Activated naive CD4-positive, alpha-beta T cell treated with anti-CD3 and anti-CD28 coated beads, Interleukin-2, amount 50 U/mL, for 72 hours (primary cell): ENCODE results near the gene SRGAP1. TPM values are rescaled to one million over a fixed set of nuclear protein-coding genes. Genes with fewer than 3 reads are reported as not detected.
A peak's percentile ranks its signal among the peaks of the same experiment; 100 is the strongest.
"Not testable (repeated sequence)": the region's sequence is repeated elsewhere in the genome, so short reads cannot be mapped to it uniquely, and the experiment has no call there.

Experiments used
- ATAC-seq, 2 donors: fragments of 150-1000 bp; cut with Tn5 transposase; 2 replicates each; pipeline ENCODE4 v1.10.0; 2021; ENCODE audit warnings: mild to moderate bottlenecking in 2 of 2, moderate library complexity in 2 of 2
- DNase-seq, 2 donors: peaks; one replicate each; pipeline ENCODE4 v3.0.0; 2021 to 2022; ENCODE audit warnings: low spot score in 2 of 2
- H3K27ac Mint-ChIP-seq, 2 donors: one replicate each; pipeline ENCODE4 v1.8.0; 2022; ENCODE audit warnings: mild to moderate bottlenecking in 2 of 2, mixed read lengths in 2 of 2
- H3K36me3 Mint-ChIP-seq, 2 donors: one replicate each; pipeline ENCODE4 v1.8.0; 2022; ENCODE audit warnings: mixed read lengths in 2 of 2
- H3K9me3 Mint-ChIP-seq, 2 donors: one replicate each; pipeline ENCODE4 v1.8.0; 2022; ENCODE audit warnings: mixed read lengths in 2 of 2
- total RNA-seq, 2 donors: library from RNA; stranded (reverse); gene quantifications; one replicate each; pipeline ENCODE4 v1.2.3, GENCODE V29; 2022

The SRGAP1 gene
- total RNA-seq, 2 donors from 2014 or later, result 0.25 TPM; not detected in 1

DNA sequence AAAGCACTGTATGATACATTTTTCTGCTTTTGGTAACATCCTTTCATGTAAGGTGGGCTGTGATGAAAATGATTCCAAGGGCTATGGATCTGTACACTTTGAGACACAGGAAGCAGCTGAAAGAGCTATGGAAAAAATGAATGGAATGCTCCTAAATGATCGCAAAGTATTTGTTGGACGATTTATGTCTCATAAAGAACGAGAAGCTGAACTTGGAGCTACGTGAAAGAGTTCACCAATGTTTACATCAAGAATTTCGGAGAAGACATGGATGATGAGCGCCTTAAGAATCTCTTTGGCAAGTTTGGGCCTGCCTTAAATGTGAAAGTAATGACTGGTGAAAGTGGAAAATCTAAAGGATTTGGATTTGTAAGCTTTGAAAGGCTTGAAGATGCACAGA lies 22.1 kb upstream of the SRGAP1 start:
- H3K9me3 Mint-ChIP-seq, result peaks cover 0 to 10% of the 10 kb centered on the region in 2 donors
- no peak overlapping the region for H3K27ac Mint-ChIP-seq
- DNase-seq (no peak), ATAC-seq (no peak)
- H3K36me3 Mint-ChIP-seq, result peaks cover 10 to 29% of the 10 kb centered on the region in 2 donors

- Mint-ChIP-seq H3K36me3 (peaks cover 10 to 26% of the 10 kb centered on the region in 2 donors), H3K27ac (no peak overlapping the region), H3K9me3 (peaks cover 0 to 10% of the 10 kb centered on the region in 2 donors)
- DNase-seq (no peak), ATAC-seq (no peak)
These were observed 21.5 kb upstream of the SRGAP1 start for GRCh38 chr12:63823040-63823439.

DNA sequence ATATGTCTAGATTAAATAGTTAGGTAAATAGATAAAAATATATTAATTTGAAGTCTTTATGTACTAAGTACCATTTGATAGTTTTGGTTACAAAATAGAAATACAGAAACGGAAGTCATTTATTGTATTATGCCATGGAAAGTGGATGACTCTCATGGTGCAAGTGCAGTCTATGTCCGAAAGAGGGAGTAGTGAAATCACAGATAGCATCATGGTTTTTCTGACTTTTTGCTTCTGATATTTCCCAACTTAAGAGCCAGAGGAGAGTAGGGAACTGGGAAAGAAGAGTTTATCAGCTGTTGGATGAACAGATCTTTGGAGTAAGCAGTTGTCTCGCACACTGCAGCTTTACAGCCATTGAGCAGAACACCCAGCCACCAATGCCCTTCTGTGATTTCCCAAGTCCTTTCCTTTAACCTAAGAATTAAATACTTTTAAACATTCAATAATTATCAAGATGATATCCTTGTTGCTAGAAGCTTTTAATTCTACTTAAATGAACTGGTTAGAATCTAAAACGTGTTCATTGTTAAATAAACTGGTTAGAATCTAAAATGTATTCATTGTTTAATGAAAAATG lies 18.4 kb upstream of the SRGAP1 start:
- H3K27ac Mint-ChIP-seq, result no peak overlapping the region
- peaks cover 0 to 5% of the 10 kb centered on the region in 2 donors for H3K9me3 Mint-ChIP-seq
- DNase-seq, result no peak
- no peak for ATAC-seq
- H3K36me3 Mint-ChIP-seq, result peaks cover 10 to 18% of the 10 kb centered on the region in 2 donors

DNA sequence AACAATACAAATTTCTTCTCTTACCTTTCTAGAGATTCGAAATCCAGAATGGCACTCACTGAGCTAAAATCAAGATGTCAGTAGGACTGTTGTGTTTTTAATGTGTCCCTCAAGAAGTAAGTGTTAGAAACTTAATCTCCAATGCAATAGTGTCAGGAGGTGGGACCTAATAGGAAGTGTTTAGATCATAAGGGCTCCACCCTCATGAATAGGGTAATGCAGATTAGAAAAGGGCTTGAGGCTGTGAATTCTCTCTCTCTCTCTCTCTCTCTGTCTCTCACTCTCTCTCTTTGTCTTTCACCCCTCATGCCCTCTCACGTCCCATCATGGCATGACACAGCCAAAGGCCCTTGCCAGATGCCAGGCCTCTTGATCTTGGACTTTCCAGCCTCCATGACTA lies 15.6 kb upstream of the SRGAP1 start:
- Mint-ChIP-seq H3K36me3 (peaks cover 0 to 9% of the 10 kb centered on the region in 2 donors), H3K9me3 (no peaks in the 10 kb centered on the region), H3K27ac (no peak overlapping the region)
- ATAC-seq, result no peak
- no peak for DNase-seq

- no peak for DNase-seq
- Mint-ChIP-seq H3K36me3 (no peaks in the 10 kb centered on the region), H3K9me3 (no peaks in the 10 kb centered on the region), H3K27ac (no peak overlapping the region)
- ATAC-seq, result no peak
These were observed 8.5 kb upstream of the SRGAP1 start for GRCh38 chr12:63836046-63836445.

GRCh38 chr12:63836936-63837335 lies 7.6 kb upstream of the SRGAP1 start:
- no peak overlapping the region for H3K27ac Mint-ChIP-seq

GRCh38 chr12:63838411-63838810 lies 6.1 kb upstream of the SRGAP1 start:
- Mint-ChIP-seq H3K27ac (no peak overlapping the region), H3K9me3 (no peaks in the 10 kb centered on the region), H3K36me3 (no peaks in the 10 kb centered on the region)
- ATAC-seq, result no peak
- no peak for DNase-seq

More at GRCh38 chr12:63836936-63837335, 7.6 kb upstream of the SRGAP1 start:
- no peaks in the 10 kb centered on the region for H3K36me3 Mint-ChIP-seq
- ATAC-seq (no peak), DNase-seq (no peak)
- H3K9me3 Mint-ChIP-seq, result no peaks in the 10 kb centered on the region

- Mint-ChIP-seq H3K9me3 (no peaks in the 10 kb centered on the region), H3K27ac (no peak overlapping the region), H3K36me3 (no peaks in the 10 kb centered on the region)
- ATAC-seq, result no peak
- no peak for DNase-seq
These were observed 3.5 kb upstream of the SRGAP1 start for GRCh38 chr12:63841011-63841410.

DNA sequence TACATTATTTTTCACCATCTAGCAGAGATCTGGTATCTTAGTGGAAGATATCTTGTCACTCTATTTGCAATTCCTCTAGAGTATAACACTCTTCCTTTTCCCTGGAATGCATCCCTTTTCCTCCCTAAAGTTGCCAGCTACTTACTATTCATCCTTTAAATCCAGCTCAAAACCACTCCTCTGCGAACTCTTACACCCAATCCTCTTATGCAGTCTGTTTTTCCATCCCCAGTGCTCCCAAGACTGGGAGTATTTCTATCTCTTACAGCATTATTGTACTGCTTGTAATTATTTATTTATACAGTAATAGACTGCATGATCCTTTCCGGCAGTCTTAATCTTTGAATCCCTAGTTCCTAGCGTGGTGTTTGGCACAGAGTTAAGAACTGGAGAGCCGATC lies 2.9 kb upstream of the SRGAP1 start:
- no peak for DNase-seq
- no peak for ATAC-seq
- H3K9me3 Mint-ChIP-seq, result no peaks in the 10 kb centered on the region
- no peak overlapping the region for H3K27ac Mint-ChIP-seq
- H3K36me3 Mint-ChIP-seq, result no peaks in the 10 kb centered on the region

DNA sequence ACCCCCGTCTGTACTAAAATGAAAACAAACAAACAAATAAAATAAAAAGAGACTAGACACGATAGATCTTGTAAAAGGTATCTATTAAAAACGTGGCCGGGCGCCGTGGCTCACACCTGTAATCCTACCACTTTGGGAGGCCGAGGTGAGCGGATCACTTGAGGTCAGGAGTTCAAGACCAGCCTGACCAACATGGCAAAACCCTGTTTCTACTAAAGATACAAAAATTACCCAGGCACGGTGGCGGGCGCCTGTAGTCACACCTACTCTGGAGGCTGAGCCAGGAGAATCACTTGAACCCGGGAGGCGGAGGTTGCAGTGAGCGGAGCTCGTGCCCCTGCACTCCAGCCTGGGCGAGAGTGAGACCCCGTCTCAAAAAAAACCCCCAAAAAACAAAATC lies 1.8 kb upstream of the SRGAP1 start:
- not testable (repeated sequence) for H3K27ac Mint-ChIP-seq, ATAC-seq, H3K9me3 Mint-ChIP-seq, H3K36me3 Mint-ChIP-seq, DNase-seq

GRCh38 chr12:63843254-63843720 lies 1.2 kb upstream of the SRGAP1 start:
- DNase-seq (no peak), ATAC-seq (no peak)

GRCh38 chr12:63843721-63844390 lies 644 bp upstream of the SRGAP1 start:
- Mint-ChIP-seq H3K36me3 (no peaks in the 10 kb centered on the region), H3K9me3 (no peaks in the 10 kb centered on the region), H3K27ac (no peak overlapping the region)
- DNase-seq (peak; percentile 70 to 79), ATAC-seq (peak; percentile 92 to 97)

More at GRCh38 chr12:63843254-63843720, 1.2 kb upstream of the SRGAP1 start:
- H3K36me3 Mint-ChIP-seq, result no peaks in the 10 kb centered on the region
- no peak overlapping the region for H3K27ac Mint-ChIP-seq
- no peaks in the 10 kb centered on the region for H3K9me3 Mint-ChIP-seq

DNA sequence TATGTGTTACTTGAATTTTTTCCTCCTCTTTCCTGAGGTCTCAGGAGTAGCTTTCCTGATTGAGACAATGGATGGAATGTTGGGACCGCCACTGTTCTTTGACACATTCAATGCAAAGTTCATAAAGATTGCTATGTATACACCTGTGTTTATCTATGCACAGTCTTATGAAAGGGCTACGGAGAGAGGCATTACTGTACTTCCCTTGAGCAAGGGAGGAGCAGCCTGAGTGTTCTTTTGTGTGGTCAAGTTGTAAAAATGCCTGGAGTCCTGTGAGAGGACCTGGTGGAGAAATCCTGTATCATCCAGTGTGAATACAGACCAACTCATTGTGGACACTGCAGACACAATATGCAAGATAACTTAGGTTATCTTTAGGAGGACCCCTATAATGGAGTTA lies 1.2 kb downstream of the SRGAP1 start:
- Mint-ChIP-seq H3K27ac (no peak overlapping the region), H3K36me3 (no peaks in the 10 kb centered on the region), H3K9me3 (no peaks in the 10 kb centered on the region)
- DNase-seq, result no peak
- no peak for ATAC-seq

DNA sequence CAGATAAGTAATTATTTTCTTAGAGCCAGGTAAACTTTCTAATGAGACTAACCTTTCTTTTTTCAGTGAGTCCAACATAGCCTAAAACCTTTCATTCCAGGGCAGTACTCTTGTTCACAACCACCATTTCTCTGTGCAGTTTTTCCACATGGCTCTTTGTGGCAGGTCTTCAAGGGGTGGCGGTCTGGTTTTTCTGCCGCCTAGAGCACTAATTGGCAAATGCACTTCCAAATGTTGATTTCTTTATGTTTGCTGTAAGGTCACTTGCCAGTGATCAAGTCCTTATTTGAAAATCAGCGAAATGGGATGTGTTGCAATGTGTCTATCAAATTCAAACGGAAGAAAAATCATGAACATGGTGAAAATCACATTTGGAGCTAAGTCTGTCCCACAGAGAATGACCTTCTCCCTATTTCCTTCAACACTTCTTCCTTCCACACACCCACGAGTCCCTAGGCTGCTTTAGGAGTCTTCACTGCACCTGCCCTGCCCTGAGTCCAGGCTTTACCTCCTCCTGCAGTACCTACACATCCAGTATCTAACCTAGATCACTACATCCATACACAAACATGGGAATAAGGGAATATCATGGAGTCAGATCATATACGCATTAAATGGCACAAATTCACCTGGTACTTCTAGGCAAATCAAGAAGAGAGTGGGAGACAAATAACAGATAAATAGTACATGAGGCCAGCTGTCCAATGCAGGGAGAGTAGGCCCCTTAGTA lies 1.9 kb downstream of the SRGAP1 start:
- ATAC-seq, result no peak
- Mint-ChIP-seq H3K9me3 (no peaks in the 10 kb centered on the region), H3K36me3 (no peaks in the 10 kb centered on the region), H3K27ac (no peak overlapping the region)
- no peak for DNase-seq

DNA sequence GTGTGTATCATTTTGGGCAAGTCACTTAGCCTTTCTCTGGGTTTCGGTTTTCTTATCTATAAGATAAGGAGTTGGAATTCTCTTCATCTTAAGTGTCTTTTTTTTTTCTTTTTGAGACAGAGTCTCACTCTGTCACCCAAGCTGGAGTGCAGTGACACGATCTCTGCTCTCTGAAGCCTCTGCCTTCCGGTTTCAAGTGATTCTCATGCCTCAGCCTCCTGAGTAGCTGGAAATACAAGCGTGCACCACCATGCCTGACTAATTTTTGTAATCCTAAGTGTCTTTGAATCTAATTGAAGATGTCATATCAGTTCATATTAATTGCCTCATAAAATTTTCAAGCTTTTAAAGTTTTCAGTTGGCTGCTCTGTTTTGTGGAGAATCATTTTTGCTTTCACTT lies 4.0 kb downstream of the SRGAP1 start:
- no peak for ATAC-seq
- Mint-ChIP-seq H3K27ac (no peak overlapping the region), H3K36me3 (no peaks in the 10 kb centered on the region), H3K9me3 (no peaks in the 10 kb centered on the region)
- no peak for DNase-seq

- no peaks in the 10 kb centered on the region for H3K36me3 Mint-ChIP-seq
- no peak overlapping the region for H3K27ac Mint-ChIP-seq
These were observed 4.7 kb downstream of the SRGAP1 start for GRCh38 chr12:63849106-63849620.

GRCh38 chr12:63849641-63850040 lies 5.1 kb downstream of the SRGAP1 start:
- ATAC-seq, result no peak
- Mint-ChIP-seq H3K27ac (no peak overlapping the region), H3K36me3 (no peaks in the 10 kb centered on the region), H3K9me3 (no peaks in the 10 kb centered on the region)
- DNase-seq, result no peak

More at GRCh38 chr12:63849106-63849620, 4.7 kb downstream of the SRGAP1 start:
- DNase-seq (no peak), ATAC-seq (no peak)
- no peaks in the 10 kb centered on the region for H3K9me3 Mint-ChIP-seq
